Cardiac muscle cell (in vitro differentiated cells and primary cell): ENCODE measurements around the gene B4GALT1. TPM values are rescaled to one million over a fixed set of nuclear protein-coding genes. Genes with fewer than 3 reads are reported as not detected.

Source experiments
- DNase-seq, 2 donors: peaks; one replicate each; pipeline versions ENCODE4 v3.0.0 to v3.0.0-alpha.2; 2010 to 2017; ENCODE audit warnings: low read depth in 1 of 2, low spot score in 1 of 2
- H3K27ac ChIP-seq: fragments of 200-600 bp; sonication (generic); 2 replicates; pipeline ENCODE4 v1.5.1; 2016
- H3K27me3 ChIP-seq: fragments of 200-600 bp; sonication (generic); 2 replicates; pipeline ENCODE4 v1.6.0; 2016; ENCODE audit warnings: control low read depth
- H3K36me3 ChIP-seq: fragments of 200-600 bp; sonication (generic); 2 replicates; pipeline ENCODE4 v1.5.1; 2016; ENCODE audit warnings: control low read depth
- H3K4me1 ChIP-seq: fragments of 200-600 bp; sonication (generic); 2 replicates; pipeline ENCODE4 v1.8.1; 2017; ENCODE audit warnings: low read depth, mild to moderate bottlenecking, mixed run types
- H3K4me3 ChIP-seq: fragments of 200-600 bp; sonication (generic); 2 replicates; pipeline ENCODE4 v1.5.1; 2016; ENCODE audit warnings: mild to moderate bottlenecking
- H3K9me3 ChIP-seq: fragments of 200-600 bp; sonication (generic); 2 replicates; pipeline ENCODE4 v1.5.1; 2017; ENCODE audit warnings: low read depth, mild to moderate bottlenecking, control low read depth
- polyA plus RNA-seq: library from polyadenylated mRNA; unstranded; fragments of >200 nt; fragmentation: Nextera tagmentation; extraction: Ambion mirVana; gene quantifications from 2 replicates; pipeline ENCODE4 v1.2.1, GENCODE V29; 2016
- total RNA-seq: library from RNA; depleted of rRNA; stranded (reverse); fragments of >200 nt; gene quantifications from 2 replicates; pipeline ENCODE4 v1.2.3, GENCODE V29; 2016
- TF ChIP-seq, protein P1 (sequence below): IDR thresholded peaks from 2 replicates; pipeline ENCODE4 v1.5.1; 2012; ENCODE audit warnings: low read depth, mild to moderate bottlenecking, low read length

The B4GALT1 gene
- total and polyA plus RNA-seq, 2 experiments from 2014 or later: 22.1 to 33.6 TPM

DNA sequence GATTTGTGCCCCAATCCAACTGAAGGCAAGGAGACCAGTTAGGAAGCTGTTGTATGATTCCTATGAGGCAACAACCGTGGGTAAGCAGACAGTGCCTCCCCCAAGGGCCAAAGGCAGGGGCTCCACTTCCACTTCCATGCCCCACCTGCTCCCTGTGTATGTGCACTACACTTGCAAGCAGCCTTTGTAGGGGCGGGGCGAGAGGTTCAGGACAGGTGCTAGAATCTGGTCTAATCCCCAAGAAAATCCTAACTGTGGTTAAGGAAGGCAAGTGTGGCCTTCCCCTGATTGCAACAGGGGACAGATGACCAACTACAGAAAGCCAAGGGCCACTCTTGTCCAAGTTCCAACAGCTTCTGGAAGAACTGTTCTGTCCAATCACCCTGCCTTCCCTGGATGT, 41.7 kb downstream of the B4GALT1 start:
- TF ChIP-seq, protein P1, sequence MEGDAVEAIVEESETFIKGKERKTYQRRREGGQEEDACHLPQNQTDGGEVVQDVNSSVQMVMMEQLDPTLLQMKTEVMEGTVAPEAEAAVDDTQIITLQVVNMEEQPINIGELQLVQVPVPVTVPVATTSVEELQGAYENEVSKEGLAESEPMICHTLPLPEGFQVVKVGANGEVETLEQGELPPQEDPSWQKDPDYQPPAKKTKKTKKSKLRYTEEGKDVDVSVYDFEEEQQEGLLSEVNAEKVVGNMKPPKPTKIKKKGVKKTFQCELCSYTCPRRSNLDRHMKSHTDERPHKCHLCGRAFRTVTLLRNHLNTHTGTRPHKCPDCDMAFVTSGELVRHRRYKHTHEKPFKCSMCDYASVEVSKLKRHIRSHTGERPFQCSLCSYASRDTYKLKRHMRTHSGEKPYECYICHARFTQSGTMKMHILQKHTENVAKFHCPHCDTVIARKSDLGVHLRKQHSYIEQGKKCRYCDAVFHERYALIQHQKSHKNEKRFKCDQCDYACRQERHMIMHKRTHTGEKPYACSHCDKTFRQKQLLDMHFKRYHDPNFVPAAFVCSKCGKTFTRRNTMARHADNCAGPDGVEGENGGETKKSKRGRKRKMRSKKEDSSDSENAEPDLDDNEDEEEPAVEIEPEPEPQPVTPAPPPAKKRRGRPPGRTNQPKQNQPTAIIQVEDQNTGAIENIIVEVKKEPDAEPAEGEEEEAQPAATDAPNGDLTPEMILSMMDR: no peak
- no peak for DNase-seq
- H3K9me3 ChIP-seq: no peaks in the 10 kb centered on the region
- H3K36me3 ChIP-seq: peaks cover 3% of the 10 kb centered on the region
- peaks cover 12% of the 10 kb centered on the region for H3K4me1 ChIP-seq
- H3K27me3 ChIP-seq: no peaks in the 10 kb centered on the region
- no peak overlapping the region for H3K4me3 ChIP-seq
- H3K27ac ChIP-seq: no peak overlapping the region

DNA sequence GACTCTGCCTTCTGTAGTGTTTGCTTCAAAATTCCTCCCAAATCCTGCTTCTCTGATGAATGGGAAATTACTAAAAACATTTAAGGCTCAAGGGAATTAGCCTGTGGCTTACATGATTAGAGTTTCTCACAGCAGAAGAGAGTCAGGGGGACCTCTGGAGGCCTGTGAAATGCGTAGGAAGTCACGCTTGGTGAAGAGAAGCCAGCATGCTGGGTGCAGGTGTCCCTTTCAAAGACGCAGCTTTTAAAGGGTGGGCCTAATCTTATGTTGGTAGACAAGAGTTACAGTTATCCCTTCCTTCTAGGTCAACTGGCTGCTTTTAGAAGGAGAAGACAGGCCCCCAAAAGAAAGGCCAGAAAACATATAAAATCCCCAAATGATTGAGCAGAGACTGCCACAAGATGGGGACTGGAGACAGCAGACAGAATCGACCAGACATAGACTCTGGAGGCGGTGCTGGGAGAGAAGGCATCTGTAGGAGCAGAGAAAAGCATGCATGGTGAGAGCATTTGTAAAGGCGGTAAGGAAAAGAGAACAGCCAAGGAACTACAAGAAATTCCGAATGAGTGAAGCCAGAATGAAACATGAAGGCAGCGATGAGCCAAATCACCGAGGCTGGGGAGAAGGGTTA, 42.3 kb downstream of the B4GALT1 start:
- H3K27ac ChIP-seq: no peak overlapping the region
- H3K36me3 ChIP-seq: peaks cover 7% of the 10 kb centered on the region
- no peak overlapping the region for H3K4me3 ChIP-seq
- no peaks in the 10 kb centered on the region for H3K27me3 ChIP-seq
- TF ChIP-seq, protein P1: no peak
- no peak for DNase-seq
- H3K4me1 ChIP-seq: peaks cover 12% of the 10 kb centered on the region
- no peaks in the 10 kb centered on the region for H3K9me3 ChIP-seq

DNA sequence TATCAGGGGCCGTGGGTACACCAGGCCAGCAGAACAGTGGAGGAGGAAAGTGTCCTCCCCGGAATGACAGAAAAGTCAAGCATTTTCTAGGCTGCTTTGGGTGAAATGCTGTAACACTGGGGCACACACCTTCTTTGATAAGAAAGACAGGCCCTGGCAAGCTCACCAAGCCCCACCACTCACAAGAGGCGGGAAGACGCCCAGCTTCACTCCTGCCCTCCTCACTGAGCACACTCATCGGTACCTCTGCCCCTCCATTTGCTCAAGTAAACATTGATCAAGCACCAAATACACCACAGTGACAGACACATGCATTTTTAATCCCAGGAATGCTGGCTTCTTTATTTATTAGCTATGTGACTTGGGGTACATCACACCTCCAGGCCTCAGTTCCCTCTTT, 43.1 kb downstream of the B4GALT1 start:
- Histone ChIP-seq H3K27ac (no peak overlapping the region), H3K4me3 (no peak overlapping the region), H3K4me1 (peaks cover 4% of the 10 kb centered on the region), H3K9me3 (no peaks in the 10 kb centered on the region), H3K27me3 (no peaks in the 10 kb centered on the region), H3K36me3 (peaks cover 12% of the 10 kb centered on the region)
- TF ChIP-seq, protein P1: no peak
- DNase-seq: no peak

DNA sequence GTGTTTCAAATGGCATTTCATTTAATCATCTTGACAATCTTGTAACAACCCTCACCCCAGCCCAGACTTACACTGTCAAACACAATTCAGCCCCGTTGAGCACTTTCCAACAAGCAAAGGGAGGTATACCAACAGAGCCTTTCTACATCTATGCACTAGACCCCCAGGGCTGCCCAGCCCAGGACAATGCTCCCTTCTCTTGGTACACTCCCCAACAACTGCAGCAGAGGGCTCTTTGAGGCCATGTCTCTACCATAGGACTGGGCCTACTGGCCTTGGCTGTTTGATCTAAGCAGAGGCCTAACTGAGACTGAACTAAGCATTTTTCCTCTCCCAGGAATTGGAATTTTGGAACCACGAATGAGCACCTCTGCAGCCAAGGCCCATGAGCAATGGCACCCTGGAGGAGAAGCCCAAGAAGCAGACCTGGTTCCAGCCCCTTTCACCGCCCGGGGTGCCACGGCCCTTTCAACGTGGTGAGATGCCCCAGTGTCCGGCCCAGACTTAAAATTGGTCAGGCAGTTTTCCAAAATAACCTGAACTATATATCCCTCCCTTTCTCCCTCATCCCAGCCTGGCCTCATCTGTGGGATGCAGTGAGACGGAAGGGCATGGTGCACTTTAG, 43.6 kb downstream of the B4GALT1 start:
- TF ChIP-seq, protein P1: no peak
- Histone ChIP-seq H3K36me3 (peaks cover 14% of the 10 kb centered on the region), H3K4me1 (no peaks in the 10 kb centered on the region), H3K4me3 (no peak overlapping the region), H3K27ac (no peak overlapping the region), H3K27me3 (no peaks in the 10 kb centered on the region), H3K9me3 (no peaks in the 10 kb centered on the region)
- no peak for DNase-seq

DNA sequence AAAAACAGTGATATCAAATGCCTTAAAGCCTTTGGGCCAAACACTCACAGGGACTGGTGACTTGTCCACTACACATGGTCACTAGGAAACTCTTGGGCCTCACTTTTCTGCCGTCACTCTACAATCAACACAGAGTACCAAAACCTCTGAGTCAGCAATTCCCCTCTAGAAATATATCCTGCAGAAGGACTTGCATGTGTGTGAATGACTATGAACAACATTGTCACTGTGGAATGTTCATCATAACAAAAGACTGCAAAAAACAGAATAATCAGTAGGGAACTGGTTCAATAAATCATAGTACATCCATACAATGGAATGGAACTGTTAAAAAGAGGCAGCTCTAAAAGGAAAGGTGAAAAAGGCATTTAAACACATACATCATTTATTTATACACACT, 46.5 kb downstream of the B4GALT1 start:
- DNase-seq: no peak
- Histone ChIP-seq H3K27me3 (no peaks in the 10 kb centered on the region), H3K36me3 (peaks cover 11% of the 10 kb centered on the region), H3K9me3 (no peaks in the 10 kb centered on the region), H3K4me3 (no peak overlapping the region), H3K27ac (no peak overlapping the region), H3K4me1 (no peaks in the 10 kb centered on the region)
- TF ChIP-seq, protein P1: no peak
